ENCODE results near the gene COPS7B.

- no peak for TF ChIP-seq POLR2A (IDR thresholded peaks at IDR 0.05)
- TF ChIP-seq, protein P1, sequence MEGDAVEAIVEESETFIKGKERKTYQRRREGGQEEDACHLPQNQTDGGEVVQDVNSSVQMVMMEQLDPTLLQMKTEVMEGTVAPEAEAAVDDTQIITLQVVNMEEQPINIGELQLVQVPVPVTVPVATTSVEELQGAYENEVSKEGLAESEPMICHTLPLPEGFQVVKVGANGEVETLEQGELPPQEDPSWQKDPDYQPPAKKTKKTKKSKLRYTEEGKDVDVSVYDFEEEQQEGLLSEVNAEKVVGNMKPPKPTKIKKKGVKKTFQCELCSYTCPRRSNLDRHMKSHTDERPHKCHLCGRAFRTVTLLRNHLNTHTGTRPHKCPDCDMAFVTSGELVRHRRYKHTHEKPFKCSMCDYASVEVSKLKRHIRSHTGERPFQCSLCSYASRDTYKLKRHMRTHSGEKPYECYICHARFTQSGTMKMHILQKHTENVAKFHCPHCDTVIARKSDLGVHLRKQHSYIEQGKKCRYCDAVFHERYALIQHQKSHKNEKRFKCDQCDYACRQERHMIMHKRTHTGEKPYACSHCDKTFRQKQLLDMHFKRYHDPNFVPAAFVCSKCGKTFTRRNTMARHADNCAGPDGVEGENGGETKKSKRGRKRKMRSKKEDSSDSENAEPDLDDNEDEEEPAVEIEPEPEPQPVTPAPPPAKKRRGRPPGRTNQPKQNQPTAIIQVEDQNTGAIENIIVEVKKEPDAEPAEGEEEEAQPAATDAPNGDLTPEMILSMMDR (IDR thresholded peaks at IDR 0.05): no peak
Observed at GRCh38 chr2:231765496-231765929, 20.7 kb upstream of the COPS7B start.
